Caco-2 (cell line): Measurements from ENCODE around the gene CLDN2. TPM values are rescaled to one million over a fixed set of nuclear protein-coding genes. Genes with fewer than 3 reads are reported as not detected.
A peak's percentile ranks its signal among the peaks of the same experiment; 100 is the strongest.

Experiments used
- BruUV-seq: library from RNA; stranded (reverse); fragments of 400-500 nt; replicated peaks from 2 replicates; lab custom pipeline; 2021; lab: Mats Ljungman, UMichigan
- CTCF ChIA-PET: fragments of 300-600 bp; sonication (Branson Sonifier 250); formaldehyde crosslinking; loops from one replicate; lab custom pipeline; 2022; ENCODE audit warnings: antibody characterized with exemption; lab: Charles Lee
- POLR2A ChIA-PET: fragments of 300-600 bp; sonication (Branson Sonifier 250); formaldehyde crosslinking; loops from one replicate; lab custom pipeline; 2022; ENCODE audit warnings: antibody characterized with exemption; lab: Charles Lee
- DNase-seq, 2 experiments: peaks; one replicate each; pipeline versions ENCODE4 v3.0.0 to v3.0.0-alpha.2; 2020 to 2022
- H3K27me3 ChIP-seq: replicated peaks from 2 replicates; pipeline ENCODE4 v1.6.0; 2011; ENCODE audit warnings: low read length; ENCODE audit not compliant: control insufficient read depth, insufficient read depth
- H3K36me3 ChIP-seq: 2 replicates; pipeline ENCODE4 v1.5.1; 2011; ENCODE audit warnings: low read length; ENCODE audit not compliant: control insufficient read depth, insufficient read depth
- H3K4me1 ChIP-seq: fragments of 250-450 bp; sonication (Bioruptor Pico); 2 replicates; pipeline ENCODE4 v1.5.1; 2020; ENCODE audit warnings: mild to moderate bottlenecking
- H3K4me3 ChIP-seq: 2 replicates; pipeline ENCODE4 v1.5.1; 2011; ENCODE audit warnings: low read depth, mild to moderate bottlenecking, control low read depth, low read length
- H3K9me3 ChIP-seq: fragments of 250-450 bp; sonication (Bioruptor Pico); 2 replicates; pipeline ENCODE4 v1.5.1; 2020; ENCODE audit warnings: mild to moderate bottlenecking, moderate library complexity
- H3K27ac Mint-ChIP-seq: one replicate; pipeline ENCODE4 v1.8.0; 2022; ENCODE audit warnings: mixed read lengths; ENCODE audit not compliant: unreplicated experiment
- H3K27me3 Mint-ChIP-seq: one replicate; pipeline ENCODE4 v1.8.0; 2022; ENCODE audit warnings: mixed read lengths; ENCODE audit not compliant: insufficient read depth, unreplicated experiment
- H3K36me3 Mint-ChIP-seq: one replicate; pipeline ENCODE4 v1.8.0; 2022; ENCODE audit warnings: mild to moderate bottlenecking, mixed read lengths; ENCODE audit not compliant: insufficient read depth, unreplicated experiment
- H3K4me1 Mint-ChIP-seq: one replicate; pipeline ENCODE4 v1.8.0; 2022; ENCODE audit warnings: low read depth, mixed read lengths; ENCODE audit not compliant: unreplicated experiment
- H3K4me3 Mint-ChIP-seq: one replicate; pipeline ENCODE4 v1.8.0; 2022; ENCODE audit warnings: mild to moderate bottlenecking, moderate library complexity, mixed read lengths; ENCODE audit not compliant: unreplicated experiment
- H3K9me3 Mint-ChIP-seq: one replicate; pipeline ENCODE4 v1.8.0; 2022; ENCODE audit warnings: mixed read lengths; ENCODE audit not compliant: unreplicated experiment
- CTCF ChIP-seq, 2 experiments: fragments of 200-600 bp in 1 of 2; IDR thresholded peaks; 1 replicate in 1 of 2; 2 replicates in 1 of 2; pipeline versions ENCODE4 v1.5.1 to v1.8.0; 2011 to 2022; ENCODE audit warnings: antibody characterized with exemption in 1 of 2, control low read depth in 1 of 2, inconsistent platforms in 1 of 2, low read depth in 1 of 2, low read length in 1 of 2, mild to moderate bottlenecking in 1 of 2, moderate library complexity in 1 of 2; ENCODE audit not compliant: insufficient read depth in 1 of 2, severe bottlenecking in 1 of 2, unreplicated experiment in 1 of 2
- intact Hi-C: fragments of 100-400 bp; cut with micrococcal nuclease; formaldehyde crosslinking; loops from one replicate; pipeline ENCODE4 v1.10.0; 2022; ENCODE audit not compliant: unreplicated experiment
- total RNA-seq: library from RNA; stranded (reverse); gene quantifications from 2 replicates; pipeline ENCODE4 v1.2.3, GENCODE V29; 2022

The CLDN2 gene
- total RNA-seq, 1 experiment from 2014 or later, result 2.9 TPM

DNA sequence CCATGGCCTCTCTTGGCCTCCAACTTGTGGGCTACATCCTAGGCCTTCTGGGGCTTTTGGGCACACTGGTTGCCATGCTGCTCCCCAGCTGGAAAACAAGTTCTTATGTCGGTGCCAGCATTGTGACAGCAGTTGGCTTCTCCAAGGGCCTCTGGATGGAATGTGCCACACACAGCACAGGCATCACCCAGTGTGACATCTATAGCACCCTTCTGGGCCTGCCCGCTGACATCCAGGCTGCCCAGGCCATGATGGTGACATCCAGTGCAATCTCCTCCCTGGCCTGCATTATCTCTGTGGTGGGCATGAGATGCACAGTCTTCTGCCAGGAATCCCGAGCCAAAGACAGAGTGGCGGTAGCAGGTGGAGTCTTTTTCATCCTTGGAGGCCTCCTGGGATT is 8.0 kb downstream of the CLDN2 start:
- H3K36me3 Mint-ChIP-seq, result peaks cover 18% of the 10 kb centered on the region
- Histone ChIP-seq H3K4me1 (peaks cover 50% of the 10 kb centered on the region), H3K36me3 (no peaks in the 10 kb centered on the region), H3K4me3 (no peak overlapping the region), H3K27me3 (no peaks in the 10 kb centered on the region), H3K9me3 (no peaks in the 10 kb centered on the region)
- H3K27ac Mint-ChIP-seq, result no peak overlapping the region
- TSS peak; percentile 27 for BruUV-seq
- CTCF ChIA-PET, result interaction anchor here (0.6 to 0.8 kb wide), 2 partner anchors 29 to 557 kb away, joined by 3 to 4 read pairs; no protein-coding TSS in a partner anchor
- peaks cover 10% of the 10 kb centered on the region for H3K4me1 Mint-ChIP-seq
- H3K9me3 Mint-ChIP-seq, result no peaks in the 10 kb centered on the region
- POLR2A ChIA-PET, result no interaction called here
- no peak overlapping the region for H3K4me3 Mint-ChIP-seq
- H3K27me3 Mint-ChIP-seq, result no peaks in the 10 kb centered on the region
- no peak for TF ChIP-seq CTCF (IDR thresholded peaks at IDR 0.05; ENCODE audit: insufficient read depth in 1 of 2, low read depth in 1 of 2, low read length in 1 of 2, severe bottlenecking in 1 of 2, unreplicated experiment in 1 of 2)
- DNase-seq, result no peak
- intact Hi-C loops, result no loop called here

- no peaks in the 10 kb centered on the region for H3K9me3 Mint-ChIP-seq
- intact Hi-C loops, result loop anchor here (1.0 kb wide), 1 partner anchor 30 kb away; no protein-coding TSS in a partner anchor
- POLR2A ChIA-PET, result interaction anchor here (0.7 to 1.1 kb wide), 2 partner anchors 28 to 68 kb away, joined by 3 to 4 read pairs; partner anchors contain the start of gene MORC4
- no peak for TF ChIP-seq CTCF (IDR thresholded peaks at IDR 0.05; ENCODE audit: insufficient read depth in 1 of 2, low read depth in 1 of 2, low read length in 1 of 2, severe bottlenecking in 1 of 2, unreplicated experiment in 1 of 2)
- no peaks in the 10 kb centered on the region for H3K27me3 Mint-ChIP-seq
- CTCF ChIA-PET, result interaction anchor here (2.1 to 2.4 kb wide), 3 partner anchors 28 to 33 kb away, joined by 8 to 13 read pairs (median 10); no protein-coding TSS in a partner anchor
- H3K27ac Mint-ChIP-seq, result peak overlapping the region; percentile 84
- H3K36me3 ChIP-seq, result no peaks in the 10 kb centered on the region
- peaks cover 10% of the 10 kb centered on the region for H3K4me1 Mint-ChIP-seq
- no peaks in the 10 kb centered on the region for H3K27me3 ChIP-seq
- peaks cover 24% of the 10 kb centered on the region for H3K36me3 Mint-ChIP-seq
- H3K4me1 ChIP-seq, result peaks cover 67% of the 10 kb centered on the region
- no TSS peak for BruUV-seq
- H3K9me3 ChIP-seq, result no peaks in the 10 kb centered on the region
- H3K4me3 ChIP-seq, result no peak overlapping the region
- peak in 1 of 2 experiments; percentile 38 for DNase-seq
- peak overlapping the region; percentile 37 for H3K4me3 Mint-ChIP-seq
These were observed 11.8 kb downstream of the CLDN2 start for GRCh38 chrX:106931831-106932491.

- CTCF ChIA-PET, result interaction anchor here (2.1 to 2.4 kb wide), 3 partner anchors 27 to 34 kb away, joined by 8 to 13 read pairs (median 10); no protein-coding TSS in a partner anchor
- peaks cover under 1% of the 10 kb centered on the region; the same call in 1 of the 2 replicates for H3K36me3 ChIP-seq
- Mint-ChIP-seq H3K4me3 (peak overlapping the region; percentile 50), H3K27me3 (no peaks in the 10 kb centered on the region), H3K4me1 (peaks cover 10% of the 10 kb centered on the region), H3K9me3 (no peaks in the 10 kb centered on the region), H3K36me3 (peaks cover 24% of the 10 kb centered on the region), H3K27ac (peak overlapping the region; percentile 84)
- TF ChIP-seq CTCF (IDR thresholded peaks at IDR 0.05; ENCODE audit: insufficient read depth in 1 of 2, low read depth in 1 of 2, low read length in 1 of 2, severe bottlenecking in 1 of 2, unreplicated experiment in 1 of 2), result no peak
- peak; percentile 42 to 77 for DNase-seq
- no peaks in the 10 kb centered on the region for H3K9me3 ChIP-seq
- intact Hi-C loops, result loop anchor here (1.0 kb wide), 1 partner anchor 30 kb away; no protein-coding TSS in a partner anchor
- peaks cover 61% of the 10 kb centered on the region for H3K4me1 ChIP-seq
- BruUV-seq, result TSS peak; percentile 29
- no peak overlapping the region for H3K4me3 ChIP-seq
- POLR2A ChIA-PET, result interaction anchor here (0.7 to 1.1 kb wide), 2 partner anchors 29 to 67 kb away, joined by 3 to 4 read pairs; partner anchors contain the start of gene MORC4
- H3K27me3 ChIP-seq, result no peaks in the 10 kb centered on the region
These were observed 12.3 kb downstream of the CLDN2 start for GRCh38 chrX:106932492-106932923.
